ENCODE measurements around the gene NDNF.

DNA sequence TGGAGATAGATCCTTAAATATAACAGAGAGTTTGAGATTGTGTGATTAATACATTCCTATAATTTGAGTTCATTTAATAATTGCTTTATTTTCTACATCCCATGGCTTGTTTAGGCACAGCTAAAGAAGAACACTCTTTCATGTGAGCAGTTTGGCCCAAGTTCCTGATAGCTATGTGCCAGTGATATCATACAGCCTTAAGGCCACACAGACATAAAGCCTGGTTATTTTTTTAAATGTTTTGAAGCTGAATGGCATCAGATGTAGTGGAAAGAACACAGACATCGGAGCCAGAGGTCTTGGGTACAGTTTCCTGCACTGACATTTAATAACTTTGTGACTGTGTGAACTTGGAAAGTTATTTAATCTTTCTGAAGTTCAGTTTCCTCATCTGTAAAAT is 7.0 kb upstream of the NDNF start:
- TF ChIP-seq, protein P1, sequence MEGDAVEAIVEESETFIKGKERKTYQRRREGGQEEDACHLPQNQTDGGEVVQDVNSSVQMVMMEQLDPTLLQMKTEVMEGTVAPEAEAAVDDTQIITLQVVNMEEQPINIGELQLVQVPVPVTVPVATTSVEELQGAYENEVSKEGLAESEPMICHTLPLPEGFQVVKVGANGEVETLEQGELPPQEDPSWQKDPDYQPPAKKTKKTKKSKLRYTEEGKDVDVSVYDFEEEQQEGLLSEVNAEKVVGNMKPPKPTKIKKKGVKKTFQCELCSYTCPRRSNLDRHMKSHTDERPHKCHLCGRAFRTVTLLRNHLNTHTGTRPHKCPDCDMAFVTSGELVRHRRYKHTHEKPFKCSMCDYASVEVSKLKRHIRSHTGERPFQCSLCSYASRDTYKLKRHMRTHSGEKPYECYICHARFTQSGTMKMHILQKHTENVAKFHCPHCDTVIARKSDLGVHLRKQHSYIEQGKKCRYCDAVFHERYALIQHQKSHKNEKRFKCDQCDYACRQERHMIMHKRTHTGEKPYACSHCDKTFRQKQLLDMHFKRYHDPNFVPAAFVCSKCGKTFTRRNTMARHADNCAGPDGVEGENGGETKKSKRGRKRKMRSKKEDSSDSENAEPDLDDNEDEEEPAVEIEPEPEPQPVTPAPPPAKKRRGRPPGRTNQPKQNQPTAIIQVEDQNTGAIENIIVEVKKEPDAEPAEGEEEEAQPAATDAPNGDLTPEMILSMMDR (IDR thresholded peaks at IDR 0.05): no peak
- TF ChIP-seq POLR2A (IDR thresholded peaks at IDR 0.05): no peak

Data from lower leg skin (tissue), 3 donors.